ENCODE data around the gene PRODH.
"Not testable (repeated sequence)": the region's sequence is repeated elsewhere in the genome, so short reads cannot be mapped to it uniquely, and the experiment has no call there.

The PRODH gene

GRCh38 chr22:18973264-18974031, 37.4 kb upstream of the PRODH start:
- Histone ChIP-seq H3K36me3 (ENCODE audit: insufficient read depth, low read depth, low read length) (no peaks in the 10 kb centered on the region), H3K4me1 (ENCODE audit: insufficient read depth, low read length) (no peaks in the 10 kb centered on the region; the same call in 1 of the 2 replicates), H3K4me3 (ENCODE audit: low read length) (no peak overlapping the region), H3K9ac (ENCODE audit: low read depth, low read length) (no peak overlapping the region), H3K27me3 (ENCODE audit: insufficient read depth, low read length) (peaks cover 4% of the 10 kb centered on the region; the same call in 1 of the 2 replicates), H3K9me3 (ENCODE audit: insufficient read depth, low read depth, low read length) (no peaks in the 10 kb centered on the region), H3K27ac (ENCODE audit: low read length) (no peak overlapping the region)

- not testable (repeated sequence) for H3K36me3 ChIP-seq (ENCODE audit: insufficient read depth, low read depth, low read length); H3K27ac ChIP-seq (ENCODE audit: low read length); H3K9ac ChIP-seq (ENCODE audit: low read depth, low read length); H3K9me3 ChIP-seq (ENCODE audit: insufficient read depth, low read depth, low read length); H3K27me3 ChIP-seq (ENCODE audit: insufficient read depth, low read length); H3K4me1 ChIP-seq (ENCODE audit: insufficient read depth, low read length); H3K4me3 ChIP-seq (ENCODE audit: low read length)
These were observed 36.5 kb upstream of the PRODH start for GRCh38 chr22:18972591-18972990.

GRCh38 chr22:18972029-18972428, 35.9 kb upstream of the PRODH start:
- not testable (repeated sequence) for H3K4me1 ChIP-seq (ENCODE audit: insufficient read depth, low read length); H3K9me3 ChIP-seq (ENCODE audit: insufficient read depth, low read depth, low read length); H3K9ac ChIP-seq (ENCODE audit: low read depth, low read length); H3K27me3 ChIP-seq (ENCODE audit: insufficient read depth, low read length); H3K4me3 ChIP-seq (ENCODE audit: low read length); H3K27ac ChIP-seq (ENCODE audit: low read length); H3K36me3 ChIP-seq (ENCODE audit: insufficient read depth, low read depth, low read length)

GRCh38 chr22:18971321-18971751, 35.2 kb upstream of the PRODH start:
- Histone ChIP-seq H3K9me3 (ENCODE audit: insufficient read depth, low read depth, low read length) (no peaks in the 10 kb centered on the region), H3K4me3 (ENCODE audit: low read length) (peak overlapping the region; percentile 70), H3K4me1 (ENCODE audit: insufficient read depth, low read length) (no peaks in the 10 kb centered on the region; the same call in 1 of the 2 replicates), H3K27ac (ENCODE audit: low read length) (no peak overlapping the region), H3K27me3 (ENCODE audit: insufficient read depth, low read length) (peaks cover 4% of the 10 kb centered on the region; the same call in 1 of the 2 replicates), H3K9ac (ENCODE audit: low read depth, low read length) (no peak overlapping the region), H3K36me3 (ENCODE audit: insufficient read depth, low read depth, low read length) (no peaks in the 10 kb centered on the region)

- H3K27me3 ChIP-seq (ENCODE audit: insufficient read depth, low read length), result peaks cover 4% of the 10 kb centered on the region; the same call in 1 of the 2 replicates
- H3K4me1 ChIP-seq (ENCODE audit: insufficient read depth, low read length), result no peaks in the 10 kb centered on the region; the same call in 1 of the 2 replicates
- H3K9me3 ChIP-seq (ENCODE audit: insufficient read depth, low read depth, low read length), result no peaks in the 10 kb centered on the region
- peak overlapping the region; percentile 70 for H3K4me3 ChIP-seq (ENCODE audit: low read length)
- peak overlapping the region; percentile 63; the same call in 1 of the 2 replicates for H3K9ac ChIP-seq (ENCODE audit: low read depth, low read length)
- no peak overlapping the region for H3K27ac ChIP-seq (ENCODE audit: low read length)
- H3K36me3 ChIP-seq (ENCODE audit: insufficient read depth, low read depth, low read length), result no peaks in the 10 kb centered on the region
These were observed 34.8 kb upstream of the PRODH start for GRCh38 chr22:18970948-18971315.

- peak overlapping the region; percentile 63; the same call in 1 of the 2 replicates for H3K9ac ChIP-seq (ENCODE audit: low read depth, low read length)
- peaks cover 4% of the 10 kb centered on the region; the same call in 1 of the 2 replicates for H3K27me3 ChIP-seq (ENCODE audit: insufficient read depth, low read length)
- no peaks in the 10 kb centered on the region for H3K9me3 ChIP-seq (ENCODE audit: insufficient read depth, low read depth, low read length)
- no peaks in the 10 kb centered on the region; the same call in 1 of the 2 replicates for H3K4me1 ChIP-seq (ENCODE audit: insufficient read depth, low read length)
- H3K4me3 ChIP-seq (ENCODE audit: low read length), result peak overlapping the region; percentile 70; the same call in 1 of the 2 replicates
- H3K27ac ChIP-seq (ENCODE audit: low read length), result no peak overlapping the region
- no peaks in the 10 kb centered on the region for H3K36me3 ChIP-seq (ENCODE audit: insufficient read depth, low read depth, low read length)
These were observed 34.3 kb upstream of the PRODH start for GRCh38 chr22:18970176-18970947.

- H3K27me3 ChIP-seq (ENCODE audit: insufficient read depth, low read length); H3K36me3 ChIP-seq (ENCODE audit: insufficient read depth, low read depth, low read length); H3K9me3 ChIP-seq (ENCODE audit: insufficient read depth, low read depth, low read length); H3K4me3 ChIP-seq (ENCODE audit: low read length); H3K9ac ChIP-seq (ENCODE audit: low read depth, low read length); H3K4me1 ChIP-seq (ENCODE audit: insufficient read depth, low read length); H3K27ac ChIP-seq (ENCODE audit: low read length): not testable (repeated sequence)
These were observed 33.3 kb upstream of the PRODH start for GRCh38 chr22:18969158-18969942.

- H3K4me3 ChIP-seq (ENCODE audit: low read length), result no peak overlapping the region
- peaks cover 4% of the 10 kb centered on the region; the same call in 1 of the 2 replicates for H3K27me3 ChIP-seq (ENCODE audit: insufficient read depth, low read length)
- no peak overlapping the region for H3K27ac ChIP-seq (ENCODE audit: low read length)
- no peaks in the 10 kb centered on the region; the same call in 1 of the 2 replicates for H3K4me1 ChIP-seq (ENCODE audit: insufficient read depth, low read length)
- no peaks in the 10 kb centered on the region for H3K36me3 ChIP-seq (ENCODE audit: insufficient read depth, low read depth, low read length)
- no peaks in the 10 kb centered on the region for H3K9me3 ChIP-seq (ENCODE audit: insufficient read depth, low read depth, low read length)
- H3K9ac ChIP-seq (ENCODE audit: low read depth, low read length), result no peak overlapping the region
These were observed 32.1 kb upstream of the PRODH start for GRCh38 chr22:18968011-18968749.

GRCh38 chr22:18967391-18968010, 31.4 kb upstream of the PRODH start:
- not testable (repeated sequence) for H3K36me3 ChIP-seq (ENCODE audit: insufficient read depth, low read depth, low read length); H3K27me3 ChIP-seq (ENCODE audit: insufficient read depth, low read length); H3K9me3 ChIP-seq (ENCODE audit: insufficient read depth, low read depth, low read length); H3K4me1 ChIP-seq (ENCODE audit: insufficient read depth, low read length); H3K4me3 ChIP-seq (ENCODE audit: low read length); H3K9ac ChIP-seq (ENCODE audit: low read depth, low read length); H3K27ac ChIP-seq (ENCODE audit: low read length)

GRCh38 chr22:18966748-18967147, 30.7 kb upstream of the PRODH start:
- no peaks in the 10 kb centered on the region; the same call in 1 of the 2 replicates for H3K4me1 ChIP-seq (ENCODE audit: insufficient read depth, low read length)
- H3K9ac ChIP-seq (ENCODE audit: low read depth, low read length), result no peak overlapping the region
- H3K27me3 ChIP-seq (ENCODE audit: insufficient read depth, low read length), result peaks cover 4% of the 10 kb centered on the region; the same call in 1 of the 2 replicates
- no peaks in the 10 kb centered on the region for H3K9me3 ChIP-seq (ENCODE audit: insufficient read depth, low read depth, low read length)
- H3K4me3 ChIP-seq (ENCODE audit: low read length), result no peak overlapping the region
- no peaks in the 10 kb centered on the region for H3K36me3 ChIP-seq (ENCODE audit: insufficient read depth, low read depth, low read length)
- no peak overlapping the region for H3K27ac ChIP-seq (ENCODE audit: low read length)

Data from iPS-20b (cell line).